K562 (cell line): Measurements from ENCODE around the gene MARK3. TPM values are rescaled to one million over a fixed set of nuclear protein-coding genes. Genes with fewer than 3 reads are reported as not detected.

Experiments
- CREBBP ChIP-seq: IDR thresholded peaks from one replicate; pipeline ENCODE4 v1.6.1; 2012; ENCODE audit warnings: low read depth, mild to moderate bottlenecking, control low read depth, inconsistent platforms, low read length
- ELF1 ChIP-seq: fragments of 200-800 bp; sonication (Bioruptor generic); IDR thresholded peaks from 2 replicates; pipeline ENCODE4 v1.6.1; 2016; ENCODE audit warnings: missing genetic modification characterization, missing compliant biosample characterization
- EP300 ChIP-seq: IDR thresholded peaks from 2 replicates; pipeline ENCODE4 v1.6.1; 2012; ENCODE audit warnings: low read length, improper control_type of control experiment
- GABPB2 ChIP-seq: fragments of 250-450 bp; sonication (Bioruptor Pico); conservative IDR thresholded peaks from 2 replicates; pipeline ENCODE4 v1.5.1; 2021; ENCODE audit warnings: mild to moderate bottlenecking
- ILF3 ChIP-seq: fragments of 450-650 bp; IDR thresholded peaks from 2 replicates; pipeline ENCODE4 v1.6.1; 2018; ENCODE audit warnings: antibody characterized with exemption, mild to moderate bottlenecking, moderate library complexity, borderline replicate concordance
- NFIC ChIP-seq: fragments of 450-650 bp; IDR thresholded peaks from 2 replicates; pipeline ENCODE4 v1.6.1; 2017; ENCODE audit warnings: mild to moderate bottlenecking, inconsistent platforms
- PHF20 ChIP-seq: fragments of 450-650 bp; IDR thresholded peaks from 2 replicates; pipeline ENCODE4 v1.6.1; 2018; ENCODE audit not compliant: partially characterized antibody
- POLR2A ChIP-seq: fragments of 450-650 bp; conservative IDR thresholded peaks from 2 replicates; pipeline ENCODE4 v1.6.1; 2016
- RFX7 ChIP-seq: fragments of 250-450 bp; sonication (Bioruptor Pico); IDR thresholded peaks from 2 replicates; pipeline ENCODE4 v1.5.1; 2021; ENCODE audit warnings: mild to moderate bottlenecking
- SIN3A ChIP-seq, 2 experiments: fragments of 150-350 bp in 1 of 2; IDR thresholded peaks; 2 replicates each; pipeline ENCODE4 v1.6.1; 2011 to 2016; ENCODE audit warnings: borderline replicate concordance in 2 of 2, low read depth in 2 of 2, low read length in 2 of 2, mild to moderate bottlenecking in 2 of 2, moderate library complexity in 2 of 2; ENCODE audit not compliant: control insufficient read depth in 1 of 2
- SUPT5H ChIP-seq: fragments of 450-650 bp; IDR thresholded peaks from 2 replicates; pipeline ENCODE4 v1.6.1; 2016
- TGIF2 ChIP-seq: sonication (generic); formaldehyde crosslinking; IDR thresholded peaks from 2 replicates; pipeline ENCODE4 v1.8.1; 2022; ENCODE audit warnings: mild to moderate bottlenecking, missing genetic modification reagents, moderate library complexity
- ZKSCAN3 ChIP-seq: fragments of 250-450 bp; sonication (Bioruptor Pico); IDR thresholded peaks from 2 replicates; pipeline ENCODE4 v1.4.0; 2020
- ZNF445 ChIP-seq: fragments of 250-450 bp; sonication (Bioruptor Pico); IDR thresholded peaks from 2 replicates; pipeline ENCODE4 v1.4.0; 2020; ENCODE audit warnings: low read depth, mild to moderate bottlenecking, moderate library complexity
- ZNF589 ChIP-seq: fragments of 200-800 bp; sonication (Bioruptor generic); IDR thresholded peaks from 2 replicates; pipeline ENCODE4 v1.6.1; 2016; ENCODE audit warnings: low read depth, missing genetic modification characterization, missing compliant biosample characterization
- polyA plus RNA-seq, 8 experiments: library from polyadenylated mRNA; depleted of rRNA in 4 of 8; stranded (reverse) in 5 of 8; unstranded in 3 of 8; fragments of >200 nt; fragmentation: Nextera tagmentation in 2 of 8; fragmentation: Illumina TruSeq in 1 of 8; extraction: Ambion mirVana in 2 of 8; extraction: Trizol in 1 of 8; gene quantifications; 2 replicates each; pipeline versions ENCODE4 v1.2.1 to v1.2.3, GENCODE V29; 2011 to 2014; ENCODE audit warnings: inconsistent platforms in 1 of 8, missing spikeins in 1 of 8
- total RNA-seq, 7 experiments: library from RNA; depleted of rRNA in 6 of 7; stranded (reverse); fragments of >200 nt in 6 of 7; fragmentation: Illumina TruSeq in 2 of 7; extraction: Trizol in 2 of 7; gene quantifications; 2 replicates each; pipeline versions ENCODE4 v1.2.1 to v1.2.3, GENCODE V29; 2011 to 2021; ENCODE audit warnings: low replicate concordance in 1 of 7
- TF ChIP-seq, protein P1 (sequence below): fragments of 450-650 bp; formaldehyde crosslinking; IDR thresholded peaks from 2 replicates; pipeline ENCODE4 v1.4.0; 2020; ENCODE audit warnings: mild to moderate bottlenecking, moderate library complexity
- TF ChIP-seq, protein P2 (sequence below): sonication (generic); formaldehyde crosslinking; IDR thresholded peaks from 2 replicates; pipeline ENCODE4 v1.8.0; 2022; ENCODE audit warnings: mild to moderate bottlenecking, missing genetic modification reagents, borderline replicate concordance
- TF ChIP-seq, protein P3 (sequence below), 2 experiments: fragments of 450-650 bp in 1 of 2; sonication (generic) in 1 of 2; formaldehyde crosslinking in 1 of 2; IDR thresholded peaks in 1 of 2; conservative IDR thresholded peaks in 1 of 2; 2 replicates each; pipeline versions ENCODE4 v1.6.1 to v1.8.1; 2016 to 2023; ENCODE audit warnings: mild to moderate bottlenecking in 2 of 2, moderate library complexity in 2 of 2, inconsistent platforms in 1 of 2, missing genetic modification reagents in 1 of 2
- TF ChIP-seq, protein P4 (sequence below): fragments of 250-450 bp; sonication (Bioruptor Pico); IDR thresholded peaks from 2 replicates; pipeline ENCODE4 v1.6.1; 2021; ENCODE audit warnings: mild to moderate bottlenecking
- TF ChIP-seq, protein P5 (sequence below): fragments of 250-450 bp; sonication (Bioruptor Pico); IDR thresholded peaks from 2 replicates; pipeline ENCODE4 v1.8.0; 2021; ENCODE audit warnings: moderate library complexity, mild to moderate bottlenecking, inconsistent platforms
- TF ChIP-seq, protein P6 (sequence below): fragments of 450-650 bp; formaldehyde crosslinking; IDR thresholded peaks from 2 replicates; pipeline ENCODE4 v1.4.0; 2020; ENCODE audit warnings: mild to moderate bottlenecking, moderate library complexity

MARK3 gene
- total and polyA plus RNA-seq, 9 of the 15 experiments (the other 6 are each of a cell fraction or from before 2014, with no cell fraction given), result 10.1 to 68.7 (median 56.3) TPM

DNA sequence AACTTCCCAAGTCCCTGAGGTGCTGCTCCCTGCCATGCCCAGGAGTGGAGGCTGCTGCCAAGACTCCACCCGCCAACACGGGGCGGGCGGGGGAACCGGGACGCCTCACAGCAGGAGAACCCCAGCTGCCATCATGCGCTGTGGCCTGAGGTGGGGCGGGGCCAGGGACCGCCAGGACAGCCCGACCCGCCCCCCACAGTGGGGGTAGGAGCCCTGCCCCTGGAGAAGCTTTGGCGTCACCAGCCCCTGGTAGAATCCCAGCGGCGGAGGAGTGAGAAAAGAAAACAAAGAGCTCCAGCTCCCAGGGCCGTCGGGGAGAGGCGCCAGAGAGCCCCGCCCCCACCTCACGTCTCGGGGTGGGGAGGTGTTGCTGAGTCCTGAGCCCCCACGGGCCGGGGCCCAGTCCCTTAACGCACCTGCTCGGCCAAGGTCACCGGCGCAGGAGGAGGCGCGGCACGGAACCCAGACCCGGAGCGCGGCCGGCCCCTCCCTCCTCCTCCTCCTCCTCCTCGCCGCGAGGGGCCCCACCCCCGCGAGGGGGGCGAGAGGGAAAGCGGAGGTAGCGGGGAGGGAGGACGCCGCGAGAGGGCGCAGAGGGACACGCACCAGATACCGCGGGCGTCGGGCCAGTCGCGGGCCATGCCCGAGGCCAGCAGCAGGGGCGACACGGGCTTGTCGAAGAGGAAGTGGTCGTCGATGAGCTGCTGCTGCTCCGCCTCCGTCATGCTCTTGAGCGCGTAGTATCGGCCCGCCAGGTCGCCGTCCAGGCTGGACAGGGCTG lies 135.6 kb downstream of the MARK3 start (continued):
- TF ChIP-seq, protein P1, sequence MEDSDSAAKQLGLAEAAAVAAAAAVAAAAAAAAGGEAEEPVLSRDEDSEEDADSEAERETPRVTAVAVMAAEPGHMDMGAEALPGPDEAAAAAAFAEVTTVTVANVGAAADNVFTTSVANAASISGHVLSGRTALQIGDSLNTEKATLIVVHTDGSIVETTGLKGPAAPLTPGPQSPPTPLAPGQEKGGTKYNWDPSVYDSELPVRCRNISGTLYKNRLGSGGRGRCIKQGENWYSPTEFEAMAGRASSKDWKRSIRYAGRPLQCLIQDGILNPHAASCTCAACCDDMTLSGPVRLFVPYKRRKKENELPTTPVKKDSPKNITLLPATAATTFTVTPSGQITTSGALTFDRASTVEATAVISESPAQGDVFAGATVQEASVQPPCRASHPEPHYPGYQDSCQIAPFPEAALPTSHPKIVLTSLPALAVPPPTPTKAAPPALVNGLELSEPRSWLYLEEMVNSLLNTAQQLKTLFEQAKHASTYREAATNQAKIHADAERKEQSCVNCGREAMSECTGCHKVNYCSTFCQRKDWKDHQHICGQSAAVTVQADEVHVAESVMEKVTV (CRISPR knock-in tag), result no peak
- TF ChIP-seq ELF1 (tag), result no peak
- TF ChIP-seq SIN3A (IDR thresholded peaks at IDR 0.05; ENCODE audit: borderline replicate concordance in 2 of 2, control insufficient read depth in 1 of 2, low read depth in 2 of 2, low read length in 2 of 2), result peak in 1 of 2 experiments; percentile 53; a peak in 2 of 4 replicates
- TF ChIP-seq ILF3, result no peak
- TF ChIP-seq PHF20, result no peak
- 0 out of 2 replicates have a peak, but pooled peaks have one; percentile 30 for TF ChIP-seq SUPT5H
- TF ChIP-seq GABPB2 (CRISPR knock-in tag), result no peak
- no peak; the same call in 1 of the 2 replicates for TF ChIP-seq POLR2A
- no peak for TF ChIP-seq ZNF589 (CRISPR knock-in tag)
- TF ChIP-seq, protein P2, sequence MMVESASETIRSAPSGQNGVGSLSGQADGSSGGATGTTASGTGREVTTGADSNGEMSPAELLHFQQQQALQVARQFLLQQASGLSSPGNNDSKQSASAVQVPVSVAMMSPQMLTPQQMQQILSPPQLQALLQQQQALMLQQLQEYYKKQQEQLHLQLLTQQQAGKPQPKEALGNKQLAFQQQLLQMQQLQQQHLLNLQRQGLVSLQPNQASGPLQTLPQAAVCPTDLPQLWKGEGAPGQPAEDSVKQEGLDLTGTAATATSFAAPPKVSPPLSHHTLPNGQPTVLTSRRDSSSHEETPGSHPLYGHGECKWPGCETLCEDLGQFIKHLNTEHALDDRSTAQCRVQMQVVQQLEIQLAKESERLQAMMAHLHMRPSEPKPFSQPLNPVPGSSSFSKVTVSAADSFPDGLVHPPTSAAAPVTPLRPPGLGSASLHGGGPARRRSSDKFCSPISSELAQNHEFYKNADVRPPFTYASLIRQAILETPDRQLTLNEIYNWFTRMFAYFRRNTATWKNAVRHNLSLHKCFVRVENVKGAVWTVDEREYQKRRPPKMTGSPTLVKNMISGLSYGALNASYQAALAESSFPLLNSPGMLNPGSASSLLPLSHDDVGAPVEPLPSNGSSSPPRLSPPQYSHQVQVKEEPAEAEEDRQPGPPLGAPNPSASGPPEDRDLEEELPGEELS, result no peak
- no peak for TF ChIP-seq EP300
- TF ChIP-seq ZNF445 (CRISPR knock-in tag), result no peak
- TF ChIP-seq, protein P3, sequence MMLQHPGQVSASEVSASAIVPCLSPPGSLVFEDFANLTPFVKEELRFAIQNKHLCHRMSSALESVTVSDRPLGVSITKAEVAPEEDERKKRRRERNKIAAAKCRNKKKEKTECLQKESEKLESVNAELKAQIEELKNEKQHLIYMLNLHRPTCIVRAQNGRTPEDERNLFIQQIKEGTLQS (IDR thresholded peaks at IDR 0.05), result no peak
- TF ChIP-seq, protein P3 (CRISPR knock-in tag; conservative IDR thresholded peaks at IDR 0.05), result no peak
- no peak for TF ChIP-seq RFX7
- TF ChIP-seq, protein P4, sequence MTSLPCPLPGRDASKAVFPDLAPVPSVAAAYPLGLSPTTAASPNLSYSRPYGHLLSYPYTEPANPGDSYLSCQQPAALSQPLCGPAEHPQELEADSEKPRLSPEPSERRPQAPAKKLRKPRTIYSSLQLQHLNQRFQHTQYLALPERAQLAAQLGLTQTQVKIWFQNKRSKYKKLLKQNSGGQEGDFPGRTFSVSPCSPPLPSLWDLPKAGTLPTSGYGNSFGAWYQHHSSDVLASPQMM (CRISPR knock-in tag), result no peak
- no peak; the same call in 1 of the 2 replicates for TF ChIP-seq TGIF2
- TF ChIP-seq, protein P5, sequence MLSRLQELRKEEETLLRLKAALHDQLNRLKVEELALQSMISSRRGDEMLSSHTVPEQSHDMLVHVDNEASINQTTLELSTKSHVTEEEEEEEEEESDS (CRISPR knock-in tag), result no peak
- TF ChIP-seq, protein P6, sequence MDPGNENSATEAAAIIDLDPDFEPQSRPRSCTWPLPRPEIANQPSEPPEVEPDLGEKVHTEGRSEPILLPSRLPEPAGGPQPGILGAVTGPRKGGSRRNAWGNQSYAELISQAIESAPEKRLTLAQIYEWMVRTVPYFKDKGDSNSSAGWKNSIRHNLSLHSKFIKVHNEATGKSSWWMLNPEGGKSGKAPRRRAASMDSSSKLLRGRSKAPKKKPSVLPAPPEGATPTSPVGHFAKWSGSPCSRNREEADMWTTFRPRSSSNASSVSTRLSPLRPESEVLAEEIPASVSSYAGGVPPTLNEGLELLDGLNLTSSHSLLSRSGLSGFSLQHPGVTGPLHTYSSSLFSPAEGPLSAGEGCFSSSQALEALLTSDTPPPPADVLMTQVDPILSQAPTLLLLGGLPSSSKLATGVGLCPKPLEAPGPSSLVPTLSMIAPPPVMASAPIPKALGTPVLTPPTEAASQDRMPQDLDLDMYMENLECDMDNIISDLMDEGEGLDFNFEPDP (CRISPR knock-in tag), result no peak
- TF ChIP-seq CREBBP, result no peak
- peak; percentile 82 for TF ChIP-seq NFIC
- no peak for TF ChIP-seq ZKSCAN3 (CRISPR knock-in tag)
